Jurkat, Clone E6-1 (cell line): ENCODE data around the gene ATAD3A. TPM values are rescaled to one million over a fixed set of nuclear protein-coding genes. Genes with fewer than 3 reads are reported as not detected.
"Not testable (repeated sequence)": the region's sequence is repeated elsewhere in the genome, so short reads cannot be mapped to it uniquely, and the experiment has no call there.

ENCODE experiments used
- DNase-seq: peaks from one replicate; pipeline ENCODE4 v3.0.0-alpha.2; 2011; ENCODE audit warnings: low read depth, low spot score
- H3K4me3 ChIP-seq: 2 replicates; pipeline ENCODE4 v1.5.1; 2011; ENCODE audit warnings: mild to moderate bottlenecking, low read length, control low read depth, moderate library complexity
- polyA plus RNA-seq: library from polyadenylated mRNA; unstranded; fragments of >200 nt; gene quantifications from one replicate; pipeline ENCODE4 v1.2.1, GENCODE V29; 2012; ENCODE audit warnings: missing spikeins; ENCODE audit not compliant: insufficient read length, insufficient read depth

ATAD3A gene
- polyA plus RNA-seq = 59.0 TPM

GRCh38 chr1:1511533-1512285, at the start of gene ATAD3A:
TSS of gene ATAD3A (plus strand) at chr1:1512162. CDS start at chr1:1512269, 107 bp downstream.
- peak; percentile 95 for DNase-seq
- peak within 1 kb of the TSS; percentile 57 for H3K4me3 ChIP-seq

GRCh38 chr1:1462318-1462966, 49.5 kb upstream of the ATAD3A start:
- no peak for DNase-seq
- no peak overlapping the region for H3K4me3 ChIP-seq

GRCh38 chr1:1463312-1463711, 48.6 kb upstream of the ATAD3A start:
- DNase-seq = no peak

GRCh38 chr1:1468196-1468985, 43.6 kb upstream of the ATAD3A start:
- not testable (repeated sequence) for H3K4me3 ChIP-seq, DNase-seq

More at GRCh38 chr1:1463312-1463711, 48.6 kb upstream of the ATAD3A start:
- no peak overlapping the region for H3K4me3 ChIP-seq

GRCh38 chr1:1470626-1471388, 41.2 kb upstream of the ATAD3A start:
- peak; percentile 8 for DNase-seq
- peak overlapping the region; percentile 73 for H3K4me3 ChIP-seq

GRCh38 chr1:1471389-1472052, 40.4 kb upstream of the ATAD3A start, which contains the start of gene ATAD3B:
TSS of gene ATAD3B (plus strand) at chr1:1471765. CDS start at chr1:1471885, 120 bp downstream.
- peak within 1 kb of the TSS; percentile 73 for H3K4me3 ChIP-seq
- peak; percentile 78 for DNase-seq

- DNase-seq = not testable (repeated sequence)
- peak overlapping the region; percentile 73 for H3K4me3 ChIP-seq
Measured at GRCh38 chr1:1472053-1472876, 39.7 kb upstream of the ATAD3A start.

GRCh38 chr1:1476011-1476410, 36.0 kb upstream of the ATAD3A start:
- not testable (repeated sequence) for DNase-seq, H3K4me3 ChIP-seq

- no peak for DNase-seq
- H3K4me3 ChIP-seq = no peak overlapping the region
Measured at GRCh38 chr1:1477206-1477605, 34.8 kb upstream of the ATAD3A start.

- no peak for DNase-seq
- H3K4me3 ChIP-seq = no peak overlapping the region
Measured at GRCh38 chr1:1479547-1480487, 32.1 kb upstream of the ATAD3A start.

- DNase-seq, H3K4me3 ChIP-seq: not testable (repeated sequence)
Measured at GRCh38 chr1:1480488-1480867, 31.5 kb upstream of the ATAD3A start.

- DNase-seq, H3K4me3 ChIP-seq: not testable (repeated sequence)
Measured at GRCh38 chr1:1481811-1482210, 30.2 kb upstream of the ATAD3A start.

- H3K4me3 ChIP-seq = no peak overlapping the region
- DNase-seq = no peak
Measured at GRCh38 chr1:1482856-1483255, 29.1 kb upstream of the ATAD3A start.

GRCh38 chr1:1483714-1484113, 28.2 kb upstream of the ATAD3A start:
- H3K4me3 ChIP-seq = no peak overlapping the region
- no peak for DNase-seq

- H3K4me3 ChIP-seq, DNase-seq: not testable (repeated sequence)
Measured at GRCh38 chr1:1484976-1485750, 26.8 kb upstream of the ATAD3A start.
